ENCODE measurements around the gene IGF2R. TPM values are rescaled to one million over a fixed set of nuclear protein-coding genes. Genes with fewer than 3 reads are reported as not detected.

The IGF2R gene
- total RNA-seq, 1 donor from 2014 or later: 144 TPM

- no peak for TF ChIP-seq CTCF (IDR thresholded peaks at IDR 0.05; ENCODE audit: unreplicated experiment)
- no peaks in the 10 kb centered on the region for H3K27me3 Mint-ChIP-seq
- DNase-seq (ENCODE audit: low spot score, unreplicated experiment): no peak
- H3K4me3 Mint-ChIP-seq (ENCODE audit: low read depth): no peak overlapping the region
- H3K4me1 Mint-ChIP-seq (ENCODE audit: low read depth): no peaks in the 10 kb centered on the region
- H3K9me3 Mint-ChIP-seq (ENCODE audit: low read depth): no peaks in the 10 kb centered on the region
- no peak overlapping the region for H3K27ac Mint-ChIP-seq
- H3K36me3 Mint-ChIP-seq (ENCODE audit: insufficient read depth): peaks cover 38% of the 10 kb centered on the region
Observed at GRCh38 chr6:160060920-160061447, 92.1 kb downstream of the IGF2R start.

GRCh38 chr6:160063771-160064413 lies 95.0 kb downstream of the IGF2R start:
- no peaks in the 10 kb centered on the region for H3K27me3 Mint-ChIP-seq
- no peak for TF ChIP-seq CTCF (IDR thresholded peaks at IDR 0.05; ENCODE audit: unreplicated experiment)
- no peaks in the 10 kb centered on the region for H3K4me1 Mint-ChIP-seq (ENCODE audit: low read depth)
- no peak for DNase-seq (ENCODE audit: low spot score, unreplicated experiment)
- H3K4me3 Mint-ChIP-seq (ENCODE audit: low read depth): no peak overlapping the region
- no peaks in the 10 kb centered on the region for H3K9me3 Mint-ChIP-seq (ENCODE audit: low read depth)
- H3K36me3 Mint-ChIP-seq (ENCODE audit: insufficient read depth): peaks cover 38% of the 10 kb centered on the region
- no peak overlapping the region for H3K27ac Mint-ChIP-seq

- DNase-seq (ENCODE audit: low spot score, unreplicated experiment): no peak
- Mint-ChIP-seq H3K36me3 (ENCODE audit: insufficient read depth) (peaks cover 42% of the 10 kb centered on the region), H3K27ac (peak overlapping the region; percentile 6), H3K4me1 (ENCODE audit: low read depth) (no peaks in the 10 kb centered on the region), H3K27me3 (no peaks in the 10 kb centered on the region), H3K9me3 (ENCODE audit: low read depth) (no peaks in the 10 kb centered on the region), H3K4me3 (ENCODE audit: low read depth) (no peak overlapping the region)
- TF ChIP-seq CTCF (IDR thresholded peaks at IDR 0.05; ENCODE audit: unreplicated experiment): no peak
Observed at GRCh38 chr6:160065200-160065599, 96.3 kb downstream of the IGF2R start.

- peaks cover 44% of the 10 kb centered on the region for H3K36me3 Mint-ChIP-seq (ENCODE audit: insufficient read depth)
- H3K27me3 Mint-ChIP-seq: no peaks in the 10 kb centered on the region
- no peak for TF ChIP-seq CTCF (IDR thresholded peaks at IDR 0.05; ENCODE audit: unreplicated experiment)
- no peak overlapping the region for H3K4me3 Mint-ChIP-seq (ENCODE audit: low read depth)
- no peak overlapping the region for H3K27ac Mint-ChIP-seq
- no peaks in the 10 kb centered on the region for H3K4me1 Mint-ChIP-seq (ENCODE audit: low read depth)
- no peak for DNase-seq (ENCODE audit: low spot score, unreplicated experiment)
- H3K9me3 Mint-ChIP-seq (ENCODE audit: low read depth): no peaks in the 10 kb centered on the region
Observed at GRCh38 chr6:160067564-160067963, 98.7 kb downstream of the IGF2R start.

- DNase-seq (ENCODE audit: low spot score, unreplicated experiment): no peak
- no peak for TF ChIP-seq CTCF (IDR thresholded peaks at IDR 0.05; ENCODE audit: unreplicated experiment)
- Mint-ChIP-seq H3K9me3 (ENCODE audit: low read depth) (no peaks in the 10 kb centered on the region), H3K4me3 (ENCODE audit: low read depth) (no peak overlapping the region), H3K27ac (no peak overlapping the region), H3K36me3 (ENCODE audit: insufficient read depth) (peaks cover 47% of the 10 kb centered on the region), H3K4me1 (ENCODE audit: low read depth) (no peaks in the 10 kb centered on the region), H3K27me3 (no peaks in the 10 kb centered on the region)
Observed at GRCh38 chr6:160068346-160068745, 99.5 kb downstream of the IGF2R start.
